Immature natural killer cell (primary cell): ENCODE data around the gene TCF3. TPM values are rescaled to one million over a fixed set of nuclear protein-coding genes. Genes with fewer than 3 reads are reported as not detected.
"Not testable (repeated sequence)": the region's sequence is repeated elsewhere in the genome, so short reads cannot be mapped to it uniquely, and the experiment has no call there.

Source experiments
- DNase-seq, 3 donors: peaks; one replicate each; pipeline ENCODE4 v3.0.0; 2022; ENCODE audit warnings: mixed read lengths in 1 of 3
- H3K27ac Mint-ChIP-seq, 6 donors: one replicate each; pipeline ENCODE4 v1.8.0; 2020; ENCODE audit warnings: mixed read lengths in 6 of 6, mild to moderate bottlenecking in 5 of 6, inconsistent platforms in 4 of 6, moderate library complexity in 3 of 6
- H3K27me3 Mint-ChIP-seq, 3 donors: one replicate each; pipeline ENCODE4 v1.8.0; 2020 to 2021; ENCODE audit warnings: low read depth in 3 of 3, mild to moderate bottlenecking in 3 of 3, mixed read lengths in 3 of 3, moderate library complexity in 3 of 3, inconsistent platforms in 1 of 3
- H3K36me3 Mint-ChIP-seq, 3 donors: one replicate each; pipeline ENCODE4 v1.8.0; 2020; ENCODE audit warnings: mixed read lengths in 3 of 3, inconsistent platforms in 2 of 3, mild to moderate bottlenecking in 2 of 3
- H3K4me1 Mint-ChIP-seq, 2 donors: one replicate each; pipeline ENCODE4 v1.8.0; 2020; ENCODE audit warnings: inconsistent platforms in 2 of 2, mild to moderate bottlenecking in 2 of 2, mixed read lengths in 2 of 2, moderate library complexity in 1 of 2
- H3K4me3 Mint-ChIP-seq, 5 donors: one replicate each; pipeline ENCODE4 v1.8.0; 2020; ENCODE audit warnings: mild to moderate bottlenecking in 5 of 5, mixed read lengths in 5 of 5, inconsistent platforms in 3 of 5, moderate library complexity in 3 of 5
- H3K9me3 Mint-ChIP-seq, 6 donors: one replicate each; pipeline ENCODE4 v1.8.0; 2020; ENCODE audit warnings: mild to moderate bottlenecking in 6 of 6, mixed read lengths in 6 of 6, inconsistent platforms in 4 of 6, moderate library complexity in 3 of 6
- polyA plus RNA-seq, 3 donors: library from polyadenylated mRNA; unstranded; fragments of 300-500 nt; fragmentation: Illumina TruSeq; gene quantifications; one replicate each; pipeline ENCODE4 v1.2.3, GENCODE V29; 2021

Gene TCF3
- polyA plus RNA-seq, 3 donors from 2014 or later, result 1.9 to 6.3 (median 6.0) TPM

DNA sequence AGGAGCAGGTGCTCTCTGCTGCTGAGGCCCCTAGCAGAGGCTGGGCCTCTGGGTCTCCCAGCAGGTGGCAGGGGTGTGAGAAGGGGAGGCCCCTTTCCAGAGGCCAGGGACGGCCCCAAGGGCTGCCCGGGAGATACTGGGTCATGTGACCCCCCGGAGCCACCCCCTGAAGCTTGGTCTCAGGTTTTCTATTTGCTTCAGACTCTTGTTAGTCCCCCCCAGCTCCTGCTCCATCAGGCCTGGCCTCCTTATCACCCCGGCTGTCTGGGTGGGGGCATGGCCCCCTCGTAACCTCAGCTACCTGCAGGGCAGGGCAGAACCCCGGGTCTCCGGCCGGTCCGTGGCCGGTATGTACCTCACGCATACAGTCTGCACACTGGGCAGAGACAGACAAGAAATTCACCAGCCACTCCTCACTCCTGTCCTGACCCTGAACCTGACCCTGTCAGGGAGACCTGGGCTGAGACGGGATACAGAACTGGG, 13.2 kb upstream of the TCF3 start:
- peaks cover 4 to 6% (median 4%) of the 10 kb centered on the region in 3 donors for H3K36me3 Mint-ChIP-seq
- no peak overlapping the region for H3K4me3 Mint-ChIP-seq
- H3K27me3 Mint-ChIP-seq, result peaks cover 11 to 13% (median 12%) of the 10 kb centered on the region in 3 donors
- no peak for DNase-seq
- peaks cover 2 to 7% of the 10 kb centered on the region in 2 donors for H3K4me1 Mint-ChIP-seq
- H3K9me3 Mint-ChIP-seq, result peaks cover 0 to 2% (median 0%) of the 10 kb centered on the region in 6 donors
- no peak overlapping the region for H3K27ac Mint-ChIP-seq

DNA sequence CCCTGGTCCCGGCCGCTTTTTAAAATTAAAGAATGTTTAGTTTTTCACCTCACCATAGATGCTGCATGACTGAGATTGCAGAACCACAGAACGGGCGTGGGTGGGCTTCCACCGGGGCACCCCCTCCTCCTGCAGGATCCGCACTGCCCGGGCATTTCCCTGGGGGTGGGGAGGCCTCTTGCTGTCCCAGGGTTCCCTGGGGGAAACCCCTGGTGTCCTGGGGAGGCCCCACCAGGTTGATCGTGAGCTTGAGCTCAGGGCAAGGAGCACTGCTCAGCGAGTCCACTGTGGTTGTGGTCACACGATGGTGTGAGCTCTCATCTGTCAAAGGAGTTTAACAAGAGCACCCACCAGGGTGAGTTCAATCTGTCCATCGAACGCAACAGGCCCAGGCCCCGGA, 11.4 kb upstream of the TCF3 start:
- Mint-ChIP-seq H3K4me3 (no peak overlapping the region), H3K27me3 (peaks cover 7 to 11% (median 9%) of the 10 kb centered on the region in 3 donors), H3K27ac (no peak overlapping the region), H3K36me3 (peaks cover 4 to 6% (median 4%) of the 10 kb centered on the region in 3 donors), H3K4me1 (peaks cover 2 to 7% of the 10 kb centered on the region in 2 donors), H3K9me3 (peaks cover 0 to 3% (median 0%) of the 10 kb centered on the region in 6 donors)
- DNase-seq, result no peak

DNA sequence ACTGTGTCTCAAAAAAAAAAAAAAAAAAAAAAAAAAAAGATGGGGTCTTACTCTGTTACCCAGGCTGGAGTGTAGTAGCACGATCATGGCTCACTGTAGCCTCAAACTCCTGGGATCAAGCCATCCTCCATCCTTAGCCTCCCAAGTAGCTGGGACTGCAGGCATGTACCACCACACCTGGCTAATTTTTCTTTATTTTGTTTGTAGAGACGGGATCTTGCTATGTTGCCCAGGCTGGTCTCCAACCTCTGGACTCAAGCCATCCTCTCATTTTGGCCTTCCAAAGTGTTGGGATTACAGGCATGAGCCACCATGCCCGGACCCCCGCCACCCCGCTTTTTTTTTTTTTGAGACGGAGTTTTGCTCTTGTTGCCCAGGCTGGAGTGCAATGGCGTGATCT, 10.8 kb upstream of the TCF3 start:
- not testable (repeated sequence) for DNase-seq, H3K36me3 Mint-ChIP-seq, H3K27ac Mint-ChIP-seq, H3K4me3 Mint-ChIP-seq, H3K9me3 Mint-ChIP-seq, H3K27me3 Mint-ChIP-seq, H3K4me1 Mint-ChIP-seq

DNA sequence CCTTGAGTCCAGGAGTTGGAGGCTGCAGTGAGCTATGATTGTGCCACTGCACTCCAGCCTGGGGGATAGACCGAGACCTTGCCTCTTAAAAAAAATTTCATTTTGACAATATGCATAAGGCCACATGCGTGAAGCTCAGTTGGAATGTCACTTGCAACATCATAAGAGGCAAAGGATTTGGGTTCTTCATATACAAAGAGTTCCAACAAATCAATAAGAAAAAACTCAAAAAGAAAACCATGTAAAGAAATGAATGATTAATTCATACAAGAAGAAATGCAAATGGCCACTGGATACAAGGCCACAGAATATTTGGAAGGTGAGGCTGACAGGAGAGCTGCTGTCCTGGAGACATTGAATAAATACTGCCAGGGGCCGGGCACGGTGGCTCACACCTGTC, 9.6 kb upstream of the TCF3 start:
- Mint-ChIP-seq H3K27me3 (peaks cover 0 to 4% (median 0%) of the 10 kb centered on the region in 3 donors), H3K9me3 (peaks cover 0 to 2% (median 0%) of the 10 kb centered on the region in 6 donors), H3K4me3 (no peak overlapping the region), H3K36me3 (no peaks in the 10 kb centered on the region), H3K27ac (no peak overlapping the region), H3K4me1 (peaks cover 0 to 2% of the 10 kb centered on the region in 2 donors)
- no peak for DNase-seq

DNA sequence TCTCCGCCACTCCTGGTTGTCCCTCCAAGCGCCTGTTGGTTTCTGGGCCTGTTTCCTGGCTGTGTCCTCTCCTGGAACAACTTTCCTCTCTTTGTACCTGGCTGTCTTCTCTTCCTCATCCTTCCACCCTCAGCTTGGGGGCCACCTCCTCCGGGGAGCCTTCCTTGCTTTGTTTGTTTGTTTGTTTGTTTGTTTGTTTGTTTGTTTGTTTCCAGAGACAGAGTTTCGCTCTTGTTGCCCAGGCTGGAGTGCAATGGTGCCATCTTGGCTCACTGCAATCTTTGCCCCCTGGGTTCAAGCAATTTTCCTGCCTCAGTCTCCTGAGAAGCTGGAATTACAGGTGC, 6.6 kb upstream of the TCF3 start:
- H3K36me3 Mint-ChIP-seq, result no peaks in the 10 kb centered on the region
- H3K4me3 Mint-ChIP-seq, result no peak overlapping the region
- H3K4me1 Mint-ChIP-seq, result peaks cover 0 to 2% of the 10 kb centered on the region in 2 donors
- DNase-seq, result no peak
- H3K27me3 Mint-ChIP-seq, result peaks cover 0 to 4% (median 0%) of the 10 kb centered on the region in 3 donors
- H3K9me3 Mint-ChIP-seq, result peaks cover 0 to 2% (median 0%) of the 10 kb centered on the region in 6 donors
- H3K27ac Mint-ChIP-seq, result no peak overlapping the region

DNA sequence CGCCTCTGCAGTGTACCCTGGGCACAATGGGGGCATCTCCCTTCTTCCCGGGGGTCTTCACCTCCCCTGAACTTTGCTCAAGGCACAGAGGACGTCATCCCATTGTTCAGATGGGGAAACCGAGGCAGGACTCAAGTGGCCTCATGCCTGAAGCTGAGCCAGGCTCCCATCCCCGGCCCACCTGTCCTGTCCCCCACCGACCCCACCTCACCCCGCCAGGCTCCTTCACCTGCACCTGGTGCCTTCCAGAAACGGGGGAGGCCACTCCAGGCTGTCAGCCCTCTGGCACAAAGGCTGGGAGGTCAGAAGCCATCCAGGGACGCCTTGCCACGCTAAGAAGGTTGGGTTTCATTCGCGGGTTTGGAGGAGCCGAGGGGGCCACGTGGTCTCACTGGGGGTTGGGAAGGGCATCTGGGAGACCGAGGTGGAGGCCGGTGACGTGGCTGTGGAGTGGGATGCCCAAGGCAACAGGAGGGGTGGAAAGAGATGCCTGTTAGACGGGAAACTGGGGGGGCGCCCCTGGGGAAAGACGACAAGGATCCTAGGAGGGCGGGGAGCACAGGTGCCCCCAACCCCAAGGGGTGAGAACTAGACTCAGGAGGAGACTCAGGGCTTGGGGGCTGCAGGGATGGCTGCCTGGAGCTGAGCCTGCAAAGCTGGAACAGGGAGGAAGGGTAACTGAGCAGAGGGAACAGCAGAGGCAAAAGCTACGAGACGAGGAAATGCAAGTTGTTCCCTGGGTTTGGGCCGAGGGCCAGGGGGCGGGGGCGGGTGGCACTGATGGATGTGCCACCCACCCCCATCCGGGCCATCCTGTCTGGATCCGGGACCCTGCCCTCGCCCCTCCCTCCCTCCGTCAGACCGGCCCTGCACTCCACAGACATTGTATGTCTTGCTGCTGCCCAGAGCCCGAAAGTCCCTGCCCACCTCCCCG, 6.0 kb upstream of the TCF3 start:
- Mint-ChIP-seq H3K36me3 (no peaks in the 10 kb centered on the region), H3K27ac (peak overlapping the region in 1 of 6 donors; percentile 17), H3K4me1 (peaks cover 0 to 2% of the 10 kb centered on the region in 2 donors), H3K27me3 (peaks cover 0 to 4% (median 0%) of the 10 kb centered on the region in 3 donors), H3K4me3 (no peak overlapping the region), H3K9me3 (peaks cover 0 to 2% (median 0%) of the 10 kb centered on the region in 6 donors)
- no peak for DNase-seq

DNA sequence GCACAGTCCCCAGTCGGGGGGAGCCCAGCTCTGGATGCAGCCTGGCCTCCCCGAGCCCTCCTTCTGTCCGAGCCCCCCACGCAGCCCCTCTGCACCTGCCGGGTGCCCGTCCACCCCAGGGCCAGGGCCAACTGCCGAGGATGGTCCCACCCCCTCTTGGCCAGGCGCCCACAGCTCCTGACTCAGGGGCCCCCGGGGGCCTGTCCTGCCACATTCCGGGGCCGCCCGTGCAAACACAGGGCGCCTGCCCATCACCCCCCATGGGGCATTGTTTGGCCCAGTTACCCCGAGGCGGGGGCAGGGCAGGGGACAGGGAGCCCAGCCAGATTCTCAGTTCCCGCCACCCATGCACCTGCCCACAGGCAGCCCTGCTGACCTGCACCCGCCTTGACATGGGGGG, 5.3 kb upstream of the TCF3 start:
- H3K27me3 Mint-ChIP-seq, result peaks cover 2 to 7% (median 4%) of the 10 kb centered on the region in 3 donors
- no peak for DNase-seq
- peaks cover 0 to 6% of the 10 kb centered on the region in 2 donors for H3K4me1 Mint-ChIP-seq
- H3K36me3 Mint-ChIP-seq, result no peaks in the 10 kb centered on the region
- no peak overlapping the region for H3K27ac Mint-ChIP-seq
- peaks cover 0 to 2% (median 0%) of the 10 kb centered on the region in 6 donors for H3K9me3 Mint-ChIP-seq
- H3K4me3 Mint-ChIP-seq, result no peak overlapping the region

DNA sequence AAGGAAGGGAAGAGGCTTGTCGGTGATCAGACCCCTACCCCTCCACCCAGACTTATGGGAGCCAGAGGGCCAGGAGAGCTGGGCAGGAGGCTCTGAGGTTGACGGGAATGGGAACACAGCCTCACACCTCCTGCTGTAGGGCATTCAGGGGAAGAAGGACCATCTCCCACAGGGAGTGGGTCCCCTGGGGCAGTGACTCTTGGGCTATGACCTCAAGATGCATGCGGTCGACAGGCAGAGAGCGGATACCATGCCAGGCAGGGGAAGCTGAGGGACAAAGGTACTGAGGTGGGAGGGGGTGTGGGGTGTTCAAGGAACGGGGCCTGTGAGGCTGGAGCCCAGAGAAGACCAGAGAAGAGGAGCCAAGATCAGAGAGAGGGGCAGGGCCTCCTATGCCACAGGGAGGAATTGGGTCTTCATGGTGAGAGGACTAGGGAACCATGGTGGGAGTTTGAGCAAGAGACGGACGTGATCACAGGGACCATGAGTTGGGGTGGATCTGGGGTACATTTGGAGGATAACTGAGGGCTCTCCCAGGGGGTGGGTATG, 4.6 kb upstream of the TCF3 start:
- H3K4me3 Mint-ChIP-seq, result no peak overlapping the region
- H3K9me3 Mint-ChIP-seq, result peaks cover 0 to 2% (median 0%) of the 10 kb centered on the region in 6 donors
- no peak for DNase-seq
- peaks cover 0 to 6% of the 10 kb centered on the region in 2 donors for H3K4me1 Mint-ChIP-seq
- no peak overlapping the region for H3K27ac Mint-ChIP-seq
- H3K36me3 Mint-ChIP-seq, result no peaks in the 10 kb centered on the region
- peaks cover 4 to 9% (median 6%) of the 10 kb centered on the region in 3 donors for H3K27me3 Mint-ChIP-seq

DNA sequence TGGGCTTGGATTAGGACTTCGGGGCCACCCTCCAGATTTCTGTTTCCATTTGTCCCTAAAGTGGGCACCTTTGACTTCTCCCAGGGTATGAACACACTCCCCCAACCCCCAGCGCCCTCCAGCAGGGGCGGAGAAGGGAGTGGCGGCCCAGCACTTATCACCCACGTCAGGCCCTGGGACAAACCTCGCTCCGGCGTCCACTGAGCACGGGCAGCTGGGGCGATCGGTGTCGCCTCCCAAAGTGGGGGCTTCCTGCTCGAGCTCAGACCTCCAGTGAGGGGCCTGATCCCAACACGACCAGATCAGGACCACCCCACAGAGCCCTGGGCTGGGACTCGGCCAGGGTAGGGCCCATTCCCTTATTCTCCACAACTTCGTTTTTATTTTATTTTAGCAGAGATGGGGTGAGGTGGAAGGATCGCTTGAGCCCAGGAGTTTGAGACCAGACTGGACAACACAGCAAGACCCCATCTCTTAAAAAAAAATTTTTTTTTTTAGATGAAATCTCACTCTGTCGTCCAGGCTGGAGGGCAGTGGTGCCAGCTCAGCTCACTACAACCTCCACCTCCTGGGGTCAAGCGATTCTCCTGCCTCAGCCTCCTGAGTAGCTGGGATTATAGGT, 3.7 kb upstream of the TCF3 start:
- Mint-ChIP-seq H3K9me3 (peaks cover 0 to 2% (median 0%) of the 10 kb centered on the region in 6 donors), H3K27ac (no peak overlapping the region), H3K4me3 (no peak overlapping the region), H3K27me3 (peaks cover 7 to 10% (median 10%) of the 10 kb centered on the region in 3 donors), H3K4me1 (peaks cover 2 to 7% of the 10 kb centered on the region in 2 donors), H3K36me3 (no peaks in the 10 kb centered on the region)
- DNase-seq, result no peak

DNA sequence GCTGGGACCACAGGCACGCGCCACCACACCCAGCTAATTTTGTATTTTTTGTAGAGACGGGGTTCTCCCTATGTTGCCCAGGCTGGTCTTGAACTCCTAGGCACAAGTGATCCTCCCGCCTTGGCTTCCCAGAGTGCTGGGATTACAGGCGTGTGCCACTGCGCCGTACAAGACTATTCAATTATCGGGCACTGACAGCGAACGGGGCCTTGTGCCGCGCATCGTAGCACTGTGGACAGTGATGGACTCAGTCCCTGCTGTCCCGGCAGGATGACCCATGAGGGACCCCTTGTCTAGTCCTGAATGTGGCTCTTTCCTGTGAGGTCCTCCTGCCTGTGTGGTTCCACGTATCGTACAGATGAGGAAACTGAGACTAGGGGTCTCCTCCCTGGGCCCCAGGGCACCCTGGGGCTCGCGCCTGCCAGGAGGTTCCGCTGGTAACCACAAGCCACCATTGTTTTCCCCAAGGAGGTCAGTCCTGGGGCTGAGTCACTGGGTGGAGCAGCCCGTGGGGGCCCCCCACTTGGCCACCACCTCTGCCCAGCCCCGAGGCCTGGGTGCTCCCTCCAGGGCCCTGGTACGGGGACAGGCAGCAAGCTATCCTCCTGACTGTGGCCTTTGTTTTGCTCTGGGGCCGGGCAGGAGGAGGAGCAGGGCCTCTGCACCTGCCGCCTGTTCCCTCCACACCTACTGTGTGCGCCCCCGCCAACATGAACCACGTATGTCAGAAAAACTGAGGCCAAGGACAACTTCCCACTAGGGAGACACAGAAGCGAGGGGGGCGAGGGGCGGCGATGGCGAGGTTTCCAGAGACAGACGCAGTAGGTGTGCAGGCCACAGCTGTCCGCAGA, 2.9 kb upstream of the TCF3 start:
- H3K9me3 Mint-ChIP-seq, result peaks cover 0 to 2% (median 0%) of the 10 kb centered on the region in 6 donors
- no peak for DNase-seq
- H3K4me1 Mint-ChIP-seq, result peaks cover 10 to 12% of the 10 kb centered on the region in 2 donors
- H3K4me3 Mint-ChIP-seq, result no peak overlapping the region
- H3K27me3 Mint-ChIP-seq, result peaks cover 11 to 16% (median 13%) of the 10 kb centered on the region in 3 donors
- H3K36me3 Mint-ChIP-seq, result no peaks in the 10 kb centered on the region
- H3K27ac Mint-ChIP-seq, result peak overlapping the region in 1 of 6 donors; percentile 12

DNA sequence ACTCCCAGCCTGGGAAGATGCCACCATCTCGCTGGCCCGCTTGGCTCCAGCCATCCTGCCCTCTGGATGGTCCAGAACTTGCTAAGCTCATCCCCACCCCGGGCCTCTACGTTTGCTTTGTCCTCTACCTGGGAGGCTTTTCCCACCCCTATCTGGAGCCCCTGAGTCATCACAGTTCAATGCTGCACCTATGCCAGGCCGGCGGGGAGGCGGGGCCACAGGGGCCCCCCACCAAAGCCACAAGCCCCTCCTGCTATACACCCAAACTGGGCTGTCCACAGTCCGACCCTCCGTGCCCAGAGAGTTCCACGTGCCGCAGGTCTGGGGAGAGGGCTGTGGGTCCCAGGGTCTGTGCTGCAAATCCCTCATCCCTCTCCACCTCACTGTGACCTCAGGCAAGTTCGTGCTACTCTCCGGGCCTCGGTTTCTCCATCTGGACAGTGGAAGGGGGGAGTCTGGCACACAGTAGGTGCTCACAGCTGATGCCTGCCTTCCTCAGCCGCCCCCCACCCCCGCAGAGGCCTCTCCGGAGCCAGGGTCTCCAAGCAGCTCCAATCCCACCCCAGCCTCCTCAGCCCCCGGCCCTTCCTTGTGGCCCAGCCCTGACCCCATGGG, 1.9 kb upstream of the TCF3 start:
- Mint-ChIP-seq H3K9me3 (peaks cover 0 to 2% (median 0%) of the 10 kb centered on the region in 6 donors), H3K36me3 (no peaks in the 10 kb centered on the region), H3K27me3 (peaks cover 11 to 16% (median 13%) of the 10 kb centered on the region in 3 donors), H3K4me3 (peak overlapping the region in 2 of 5 donors; percentile 41 to 58), H3K4me1 (peaks cover 11 to 15% of the 10 kb centered on the region in 2 donors), H3K27ac (no peak overlapping the region)
- no peak for DNase-seq

DNA sequence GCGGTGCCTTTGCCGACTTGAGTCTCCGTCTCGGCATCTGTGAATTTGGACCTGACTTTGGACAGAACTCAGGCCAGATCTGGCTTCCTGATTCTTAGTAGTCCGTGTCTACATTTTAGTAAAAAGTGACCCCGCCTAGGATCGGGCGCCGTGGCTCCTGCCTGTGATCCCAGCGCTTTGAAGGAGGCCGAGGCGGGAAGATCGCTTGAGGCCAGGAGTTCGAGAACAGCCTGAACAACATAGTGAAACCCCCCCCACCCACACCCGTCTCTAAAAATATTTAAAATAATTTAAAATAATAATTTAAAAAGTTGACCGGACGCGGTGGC, 849 bp upstream of the TCF3 start:
- peaks cover 11 to 18% of the 10 kb centered on the region in 2 donors for H3K4me1 Mint-ChIP-seq
- no peak for DNase-seq
- peak overlapping the region; percentile 72 to 88 (median 85) for H3K4me3 Mint-ChIP-seq
- H3K27me3 Mint-ChIP-seq, result peaks cover 9 to 16% (median 13%) of the 10 kb centered on the region in 3 donors
- H3K9me3 Mint-ChIP-seq, result no peaks in the 10 kb centered on the region
- no peaks in the 10 kb centered on the region for H3K36me3 Mint-ChIP-seq
- H3K27ac Mint-ChIP-seq, result peak overlapping the region; percentile 82 to 95 (median 94)
